SHP77 (cell line): ENCODE data around the gene EVA1A.
"Not testable (repeated sequence)": the region's sequence is repeated elsewhere in the genome, so short reads cannot be mapped to it uniquely, and the experiment has no call there.

Experiments used
- DNase-seq, 2 experiments: peaks; one replicate each; lab custom pipeline; 2025; lab: John Stamatoyannopoulos, UW

Gene EVA1A

DNA sequence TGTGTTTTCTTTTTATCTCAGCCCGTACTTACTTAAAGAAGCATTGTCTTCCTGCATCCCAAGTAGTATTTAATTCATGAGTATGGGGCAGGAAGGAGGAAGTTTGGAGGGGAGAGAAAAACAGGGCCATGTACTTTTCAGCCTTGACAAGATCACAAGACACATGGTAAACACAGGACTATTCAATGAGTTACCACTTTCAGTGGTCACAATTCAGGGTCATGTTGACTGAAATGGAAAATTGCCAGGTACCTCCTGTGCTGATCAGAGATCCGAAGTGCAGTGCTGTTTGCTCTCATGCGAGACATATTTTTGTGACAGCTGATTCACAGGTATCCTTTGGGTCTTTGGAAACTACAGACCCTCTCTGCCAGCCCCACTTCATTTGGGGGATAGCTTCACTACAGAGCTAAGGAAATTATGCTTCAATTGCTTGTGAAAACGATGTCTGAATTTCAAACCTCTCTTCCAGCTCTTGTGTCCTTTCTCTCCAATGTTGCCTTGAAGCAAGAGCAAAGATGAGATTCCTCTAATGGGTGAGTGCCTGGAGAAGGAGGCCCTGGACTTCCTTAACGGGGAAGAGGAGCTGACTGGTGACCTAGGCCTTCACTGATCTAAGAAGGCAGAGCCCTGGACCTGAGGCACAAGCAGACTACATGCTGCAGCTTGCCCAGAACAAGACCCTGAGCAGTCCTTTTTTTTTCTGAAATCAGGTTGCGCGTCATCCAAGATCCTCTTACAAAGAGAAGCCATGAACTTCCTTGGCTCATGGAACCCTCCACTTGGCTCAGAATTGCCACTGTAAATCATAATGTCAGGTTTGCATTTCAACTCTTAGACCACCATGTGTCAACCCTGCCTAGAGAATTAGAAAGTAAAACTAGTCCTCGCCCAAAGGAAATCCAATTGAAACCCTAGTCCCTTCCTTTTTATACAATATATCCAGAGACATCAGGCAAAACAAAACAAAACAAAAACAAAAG lies 44.1 kb downstream of the EVA1A start:
- DNase-seq, result peak; percentile 33 to 58

DNA sequence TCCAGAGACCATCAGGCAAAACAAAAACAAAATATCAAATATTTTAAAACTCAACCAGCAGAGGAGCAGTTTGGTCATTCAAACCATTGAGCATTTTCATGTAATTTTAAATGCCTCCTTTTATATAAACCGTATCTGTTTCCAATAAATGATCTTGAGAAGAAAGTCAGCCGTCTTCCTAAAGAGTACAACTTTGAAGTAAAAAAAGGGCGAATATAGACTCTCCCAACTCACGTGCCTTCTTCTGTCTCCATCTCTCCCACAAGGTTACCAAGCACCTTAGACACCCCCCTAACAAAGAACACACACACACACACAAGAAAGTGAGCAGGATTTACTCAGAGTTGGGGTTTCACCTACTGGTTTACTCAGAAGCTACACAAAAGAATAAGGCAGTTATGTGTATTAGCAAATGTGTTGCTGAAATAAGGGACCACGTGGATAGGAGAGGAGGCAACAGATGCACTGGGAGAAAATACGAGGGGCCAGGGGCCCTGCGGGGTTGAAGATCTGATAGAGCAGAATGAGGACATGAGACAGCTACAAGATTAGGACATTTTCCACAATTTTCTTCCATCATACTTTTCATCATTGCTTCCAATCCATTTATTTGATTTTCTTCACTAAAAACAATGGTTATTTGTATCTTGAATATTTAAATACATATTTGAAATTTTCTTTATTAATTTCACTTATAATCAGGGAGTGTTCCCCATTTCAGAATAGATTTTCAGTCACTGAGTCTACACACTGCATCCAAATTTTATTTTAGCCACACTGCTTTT lies 45.0 kb downstream of the EVA1A start:
- no peak for DNase-seq

DNA sequence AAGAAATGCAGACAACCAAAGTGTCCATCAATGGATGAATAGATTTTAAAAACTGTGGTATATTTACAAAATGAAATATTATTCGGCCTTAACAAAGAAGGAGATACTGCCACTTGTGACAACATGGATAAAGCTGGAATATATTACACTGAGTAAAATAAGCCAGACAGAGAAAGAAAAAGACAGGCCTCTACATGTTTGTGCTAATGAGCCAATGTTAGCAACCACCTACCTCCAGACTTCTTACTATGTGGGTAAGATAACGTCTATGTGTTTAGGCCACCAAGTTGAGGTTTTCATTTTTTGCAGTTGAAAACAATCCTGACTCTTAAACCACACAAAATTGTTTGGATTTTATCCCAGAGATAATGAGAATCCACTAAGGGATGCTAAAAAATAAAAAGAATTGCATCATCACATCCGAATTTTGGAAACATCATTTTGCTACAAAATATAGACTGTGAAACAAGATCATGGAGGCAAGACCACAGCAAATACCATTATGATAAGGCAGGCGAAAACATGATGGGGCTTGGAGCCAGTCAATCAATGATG lies 47.0 kb downstream of the EVA1A start:
- no peak for DNase-seq

DNA sequence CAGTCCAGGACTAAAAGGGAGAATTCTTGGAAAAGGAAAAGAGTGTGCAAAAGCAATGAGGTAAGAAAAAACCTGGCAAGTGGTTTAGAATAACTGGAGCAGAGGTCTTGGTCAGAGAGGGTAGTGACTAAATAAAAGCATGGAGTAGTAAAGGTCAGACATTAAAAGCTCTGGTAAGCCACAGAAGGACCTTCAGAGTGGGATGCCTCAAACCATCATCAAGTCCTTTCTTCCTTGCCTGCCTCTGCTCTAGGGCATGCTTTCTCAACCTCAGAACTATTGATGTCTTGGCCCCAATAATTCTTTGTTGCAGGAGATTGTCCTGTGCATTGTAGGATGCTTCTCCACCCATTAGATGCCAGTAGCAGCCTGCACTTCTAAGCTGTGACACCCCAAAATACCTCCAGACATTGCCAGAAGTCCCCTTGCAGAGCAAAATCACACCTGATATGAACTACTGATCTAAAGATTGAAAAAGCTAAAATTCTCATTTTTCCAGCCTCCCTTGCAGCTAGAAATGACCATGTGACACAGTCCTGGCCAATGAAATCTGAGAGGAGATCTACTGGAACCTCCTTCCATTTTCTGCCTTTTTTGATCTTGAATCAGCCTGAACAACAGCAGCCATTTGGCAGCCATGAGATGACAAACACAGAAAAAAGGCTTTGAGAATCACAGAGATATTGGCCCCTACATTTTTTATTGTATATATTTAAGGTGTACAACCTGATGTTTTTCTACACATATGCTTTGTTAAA lies 48.1 kb downstream of the EVA1A start:
- no peak for DNase-seq

DNA sequence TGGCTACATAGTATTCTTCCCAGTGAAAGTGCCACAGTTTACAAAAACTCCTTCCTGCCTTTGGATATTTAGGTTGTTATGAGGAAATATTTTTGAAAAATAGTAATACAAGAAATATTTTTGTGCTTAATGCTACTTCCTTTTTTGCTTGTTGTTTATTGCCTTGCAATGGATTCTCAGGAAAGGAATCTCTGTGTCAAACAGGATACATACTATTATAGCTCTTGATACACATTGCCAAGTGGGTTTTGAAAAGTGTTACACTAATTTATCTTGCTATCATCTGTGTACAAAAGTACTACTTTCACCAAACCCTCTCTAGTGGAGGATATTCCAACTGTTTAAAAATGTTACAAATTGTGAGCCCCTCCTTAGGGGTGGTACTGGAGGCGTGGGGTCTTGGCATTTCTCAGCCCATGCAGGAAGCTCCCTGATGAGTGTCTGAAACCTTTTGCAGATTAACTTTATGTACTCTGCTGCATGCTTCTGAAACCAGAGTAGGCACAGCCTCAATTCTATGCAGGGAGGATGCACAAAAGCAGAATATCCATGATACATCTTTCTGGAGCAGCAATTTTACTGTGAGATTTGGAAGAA lies 54.5 kb downstream of the EVA1A start:
- no peak for DNase-seq

DNA sequence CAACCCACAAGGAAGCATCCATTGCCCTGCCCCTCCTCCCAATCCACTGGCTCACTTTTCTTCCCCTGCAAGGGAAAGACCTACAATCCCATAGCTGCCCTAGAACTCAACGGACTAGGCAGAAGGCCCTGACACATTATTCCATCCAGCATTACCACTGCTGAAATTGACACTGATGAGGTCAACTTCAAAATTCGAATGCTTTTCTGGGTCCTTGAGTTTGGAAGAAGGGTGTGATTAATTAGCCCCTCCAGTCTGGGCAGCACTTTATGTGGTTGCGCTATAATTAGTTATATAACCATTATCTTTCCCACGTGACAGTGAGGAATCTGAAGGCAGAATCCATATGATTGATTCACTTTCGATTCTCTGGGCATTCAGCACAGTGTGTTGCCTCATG lies 55.7 kb downstream of the EVA1A start:
- DNase-seq, result no peak

DNA sequence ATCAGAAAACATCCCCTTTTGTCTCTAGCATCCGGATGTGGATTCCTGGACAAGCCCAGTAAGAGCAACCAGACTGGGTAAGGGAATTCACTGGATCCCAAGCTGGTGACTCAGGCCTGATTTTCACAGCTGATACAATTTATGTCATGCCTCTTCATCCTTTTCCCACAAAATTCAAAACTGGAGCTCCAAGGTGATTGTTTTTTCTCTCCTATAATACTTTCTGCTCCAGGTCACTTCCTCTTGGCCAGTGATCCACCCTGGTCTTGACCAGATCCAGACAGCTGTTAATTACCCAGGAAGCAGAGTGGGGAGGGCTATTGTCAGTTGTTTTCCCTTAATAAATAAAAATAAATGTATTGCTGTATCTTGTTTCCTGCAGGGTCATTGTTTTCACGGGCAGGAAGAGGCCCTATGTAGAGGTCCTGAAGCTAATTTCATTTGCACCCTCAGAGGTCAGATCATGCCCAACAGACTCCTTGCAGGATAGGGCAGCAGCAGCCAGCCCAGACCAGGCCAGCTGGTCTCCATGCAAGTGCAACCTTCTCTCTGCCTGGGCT lies 57.6 kb downstream of the EVA1A start:
- no peak for DNase-seq

DNA sequence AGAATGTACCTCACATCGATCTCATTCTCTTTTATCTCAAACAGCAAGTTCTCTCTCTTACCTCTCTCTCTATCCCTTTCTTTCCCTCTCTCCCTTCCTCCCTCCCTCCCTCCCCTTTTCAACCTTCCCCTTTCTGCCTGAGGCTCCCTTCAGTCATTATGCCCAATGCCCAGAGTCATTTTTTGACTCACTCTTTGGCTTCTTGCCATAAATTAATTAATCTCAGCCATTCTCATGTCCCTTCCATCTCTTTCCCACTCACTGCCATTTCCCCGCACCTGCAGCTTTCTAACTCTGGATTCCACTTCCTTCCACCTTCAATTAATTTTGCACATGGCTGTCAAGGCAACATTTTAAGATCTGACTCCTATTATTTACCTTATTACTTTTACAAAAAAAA lies 60.1 kb downstream of the EVA1A start:
- DNase-seq, result peak; percentile 15 to 39

DNA sequence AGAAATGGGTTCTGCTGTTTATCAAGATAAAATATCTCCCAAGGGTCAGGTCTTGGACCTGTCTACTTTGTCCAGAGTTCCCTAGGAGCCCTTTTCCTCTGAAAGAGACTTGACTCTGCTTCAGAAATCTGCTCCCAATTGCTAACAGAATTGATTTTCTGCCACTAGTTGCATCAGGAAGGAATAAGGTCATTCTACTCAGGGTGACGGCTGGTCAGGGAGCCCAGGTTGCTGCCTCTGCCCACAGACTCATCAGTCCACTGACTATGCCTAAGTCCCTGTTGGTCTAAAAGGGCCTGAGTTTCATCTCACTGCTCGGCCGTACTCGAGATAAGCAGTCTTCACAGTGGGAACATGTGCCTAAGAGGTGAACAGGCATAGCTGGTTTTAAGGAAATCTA lies 61.2 kb downstream of the EVA1A start:
- DNase-seq, result no peak

DNA sequence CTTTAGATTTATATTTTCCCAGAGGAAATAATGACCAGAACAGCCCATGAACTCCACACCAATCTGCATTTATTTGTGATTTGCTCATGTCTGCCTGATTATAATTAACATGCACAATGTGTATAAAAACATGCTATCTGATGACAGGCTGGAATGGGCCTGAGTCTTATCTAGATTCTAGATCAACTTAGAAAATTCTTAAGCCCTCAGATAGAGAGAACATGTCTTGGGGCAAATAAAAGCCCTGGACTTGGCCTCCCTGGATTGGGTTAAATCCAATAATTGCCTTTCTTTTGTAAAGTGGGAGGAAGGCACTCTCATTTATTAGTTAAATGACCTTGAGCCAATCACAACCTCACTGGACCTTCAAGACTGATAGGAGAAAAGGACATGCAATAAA lies 61.8 kb downstream of the EVA1A start:
- DNase-seq, result no peak

DNA sequence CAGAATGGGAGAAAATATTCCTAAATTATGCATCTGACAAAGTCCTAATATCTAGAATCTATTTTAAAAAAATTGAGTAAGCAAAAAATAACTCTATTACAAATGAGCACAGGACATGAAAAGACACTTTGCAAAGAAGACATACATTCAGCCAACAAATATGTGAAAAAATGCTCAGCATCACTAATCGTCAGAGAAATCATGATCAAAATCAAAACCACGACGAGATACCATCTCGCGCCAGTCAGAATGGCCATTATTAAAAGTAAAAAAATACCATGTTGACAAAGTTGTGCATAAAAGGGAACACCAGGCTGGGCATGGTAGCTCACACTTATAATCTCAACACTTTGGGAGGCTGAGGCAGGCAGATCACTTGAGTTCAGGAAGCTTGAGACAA lies 63.5 kb downstream of the EVA1A start:
- DNase-seq, result no peak

DNA sequence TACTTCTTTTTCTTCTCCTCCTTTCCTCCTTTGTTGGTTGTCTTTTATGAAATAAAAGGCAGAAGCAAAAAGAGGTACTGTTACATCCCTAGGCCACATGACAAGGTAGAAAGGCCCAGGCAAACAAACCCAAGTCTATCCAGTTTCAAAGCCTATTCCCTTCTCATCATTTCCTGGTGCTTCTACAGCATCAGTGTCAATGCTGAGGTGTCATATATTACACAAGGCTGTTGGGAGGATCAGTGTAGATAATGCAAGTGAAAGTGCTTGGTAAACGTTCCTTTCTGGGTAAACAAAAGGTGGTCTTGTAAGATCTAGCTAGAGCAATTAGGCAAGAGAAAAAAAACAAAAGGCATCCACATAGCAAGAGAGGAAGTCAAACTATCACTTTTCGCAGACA lies 64.9 kb downstream of the EVA1A start:
- no peak for DNase-seq

DNA sequence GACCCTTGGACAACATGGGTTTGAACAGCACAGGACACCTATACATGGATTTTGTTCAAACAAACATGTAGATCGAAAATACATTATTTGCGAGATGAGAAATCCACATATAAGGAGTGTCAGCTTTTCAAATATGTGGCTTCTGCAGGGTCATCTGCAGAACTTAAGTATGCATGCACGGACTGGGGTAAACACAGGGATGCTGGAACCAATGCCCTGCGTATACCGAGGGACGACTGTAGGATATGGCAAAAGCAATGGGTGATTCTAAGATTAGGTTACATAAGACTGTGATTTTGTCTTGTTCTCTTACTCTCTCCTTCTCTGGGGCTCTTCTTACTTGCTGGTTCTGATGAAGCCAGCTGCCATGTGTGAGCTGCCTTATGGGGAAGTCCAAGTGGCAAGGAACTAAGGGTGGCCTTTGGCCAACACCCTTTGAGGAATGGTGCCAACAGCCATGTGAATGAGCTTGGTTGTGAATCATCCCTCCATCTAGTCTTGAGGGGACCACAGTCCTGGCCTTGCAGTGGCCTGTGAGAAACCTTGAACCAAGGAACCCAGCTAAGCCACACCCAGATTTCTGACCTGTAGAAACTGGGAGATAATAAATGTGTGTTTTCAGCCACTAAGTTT lies 66.5 kb downstream of the EVA1A start:
- DNase-seq, result no peak

DNA sequence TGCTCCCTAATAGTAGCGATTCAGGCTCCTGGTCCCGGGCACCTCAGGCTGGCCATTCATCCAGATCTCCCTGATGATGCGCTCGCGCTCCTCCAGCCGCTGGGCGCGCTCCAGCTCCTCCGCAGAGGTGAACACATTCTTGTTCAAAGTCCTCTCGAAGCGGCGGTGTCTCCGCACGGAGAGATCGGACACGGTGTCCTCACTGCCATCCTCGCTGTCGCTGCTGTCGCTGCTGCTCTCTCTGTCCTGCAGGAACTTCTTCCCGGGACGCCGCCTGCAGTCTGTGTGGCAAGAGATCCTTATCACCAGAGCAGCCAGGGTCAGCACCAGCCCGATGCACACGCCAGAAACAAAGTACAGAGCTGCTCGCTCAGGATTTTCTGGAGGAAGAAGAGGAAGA lies 67.5 kb downstream of the EVA1A start:
- DNase-seq, result no peak

DNA sequence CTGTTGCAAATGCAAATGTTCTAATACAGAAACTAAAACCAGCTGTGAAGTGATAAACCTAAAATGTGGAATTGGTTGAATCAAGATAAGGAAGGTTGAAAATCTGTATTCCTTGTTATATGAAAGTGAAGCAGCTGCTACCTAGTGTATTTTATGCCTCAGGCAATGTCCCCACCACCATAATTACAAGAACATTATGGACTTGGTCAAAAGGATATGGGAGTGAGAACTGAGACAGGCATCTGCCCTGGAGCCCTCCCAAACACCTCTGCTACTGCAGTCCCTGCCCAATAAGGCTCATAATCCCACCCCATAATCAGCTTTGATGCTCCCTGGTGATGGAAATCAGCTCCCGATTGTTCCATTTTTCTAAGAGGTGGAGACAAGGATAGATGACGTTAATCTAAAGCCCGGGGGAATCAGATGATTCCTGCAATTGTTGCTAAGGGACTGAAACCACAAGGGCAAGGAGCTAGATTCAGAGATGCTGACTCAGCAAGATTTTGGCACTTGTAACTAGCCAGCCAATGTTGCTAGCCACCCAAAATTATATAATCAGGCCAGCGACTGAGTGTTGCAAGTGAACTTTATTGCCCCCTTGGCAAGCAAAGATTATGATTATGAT lies 69.5 kb downstream of the EVA1A start:
- DNase-seq, result no peak

DNA sequence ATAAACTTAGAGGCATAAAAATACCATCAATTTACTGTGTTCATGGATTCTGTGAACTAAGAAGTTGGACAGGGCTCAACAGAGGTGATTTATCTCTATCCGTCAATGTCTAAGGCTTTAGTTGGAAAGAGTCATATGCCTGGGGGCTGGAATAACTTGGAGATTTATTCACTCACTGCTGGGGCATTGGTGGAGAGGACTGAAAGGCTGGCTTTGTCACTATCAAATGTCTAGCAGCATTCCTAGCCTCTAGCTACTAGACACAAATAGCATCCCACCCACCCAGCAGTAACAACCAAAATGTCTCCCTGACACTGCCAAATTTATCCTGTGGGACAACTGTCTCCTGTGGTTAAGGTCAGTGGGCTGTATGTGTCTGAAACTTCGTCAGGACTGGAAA lies 71.0 kb downstream of the EVA1A start:
- no peak for DNase-seq

DNA sequence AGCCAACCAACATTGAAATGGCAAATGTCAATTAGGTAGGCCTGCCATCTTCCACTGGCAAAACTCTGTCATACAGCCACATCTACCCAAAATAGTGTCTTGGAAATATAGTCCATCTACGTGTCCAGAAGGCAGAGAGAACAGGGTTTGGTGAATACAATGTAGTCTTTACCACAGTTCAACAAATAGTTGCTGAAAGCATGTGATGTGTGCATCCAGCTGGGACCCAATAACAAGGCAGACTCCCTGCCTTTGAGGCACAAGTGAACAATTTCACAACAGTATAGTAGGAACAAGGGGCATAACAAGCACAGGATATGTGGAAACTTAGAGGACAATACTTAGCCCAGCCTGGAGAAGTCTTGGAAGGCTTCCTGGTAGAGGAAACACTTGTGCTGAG lies 72.6 kb downstream of the EVA1A start:
- DNase-seq, result no peak

DNA sequence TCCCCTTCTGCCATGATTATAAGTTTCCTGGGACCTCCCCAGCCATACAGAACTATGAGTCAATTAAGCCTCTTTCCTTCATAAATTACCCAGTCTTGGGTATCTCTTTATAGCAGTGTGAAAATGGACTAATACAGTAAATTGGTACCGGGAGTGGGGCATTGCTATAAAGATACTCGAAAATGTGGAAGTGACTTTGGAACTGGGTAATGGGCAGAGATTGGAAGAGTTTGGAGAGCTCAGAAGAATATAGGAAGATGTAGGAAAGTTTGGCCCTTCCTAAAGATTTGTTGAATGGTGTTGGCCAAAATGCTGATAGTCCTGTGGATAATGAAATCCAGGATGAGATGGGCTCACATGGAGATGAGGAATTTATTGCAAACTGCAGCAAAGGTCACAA lies 74.0 kb downstream of the EVA1A start:
- DNase-seq, result not testable (repeated sequence)

DNA sequence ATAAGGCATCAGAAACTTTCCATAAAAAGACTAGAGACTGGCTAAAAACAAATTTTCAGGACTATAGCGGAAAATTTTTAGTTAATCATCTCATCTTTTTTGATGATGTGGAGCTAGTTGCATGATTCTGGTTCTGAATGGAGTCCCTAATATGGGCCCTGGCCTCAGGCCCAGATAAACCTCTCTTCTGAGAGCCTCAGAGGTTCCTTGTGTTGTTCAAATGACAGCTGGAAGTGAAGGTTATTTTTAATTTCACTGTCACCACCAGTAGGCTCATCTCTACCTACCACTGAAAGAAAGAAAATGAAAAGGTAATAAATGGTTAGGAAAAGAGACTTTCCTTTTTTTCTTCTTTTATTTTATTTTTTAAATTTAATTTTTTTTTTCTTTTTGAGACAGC lies 75.9 kb downstream of the EVA1A start:
- no peak for DNase-seq

DNA sequence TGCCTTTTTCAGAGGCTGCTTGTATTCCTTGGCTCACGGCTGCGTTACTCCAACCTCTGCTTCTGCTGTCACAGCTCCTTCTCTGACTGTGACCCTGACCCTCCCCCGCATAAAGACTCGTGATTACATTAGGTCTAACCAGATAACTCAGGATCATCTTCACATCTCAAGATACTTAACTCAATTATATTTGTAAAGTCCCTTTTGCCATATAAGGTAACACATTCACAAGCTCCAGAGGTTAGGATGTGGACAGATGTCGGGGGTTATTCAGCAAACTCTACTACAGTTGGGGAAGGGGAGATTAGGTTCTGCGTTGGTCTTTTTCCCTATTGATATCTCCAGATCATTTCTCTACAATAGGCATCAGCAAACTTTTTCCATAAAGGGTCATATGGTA lies 76.9 kb downstream of the EVA1A start:
- no peak for DNase-seq
